HG03095 (cell line): Measurements from ENCODE around the gene KATNAL1.
A peak's percentile ranks its signal among the peaks of the same experiment; 100 is the strongest.

ENCODE experiments used
- ATAC-seq: cut with Tn5 transposase; IDR thresholded peaks from one replicate; pipeline ENCODE4 v1.9.1; 2021; ENCODE audit warnings: moderate library complexity; ENCODE audit not compliant: unreplicated experiment

KATNAL1 gene

GRCh38 chr13:30170569-30170968 is 136.8 kb downstream of the KATNAL1 start:
- no peak for ATAC-seq

- ATAC-seq = no peak
Measured at GRCh38 chr13:30169442-30169841, 137.9 kb downstream of the KATNAL1 start.

GRCh38 chr13:30165796-30166195 is 141.6 kb downstream of the KATNAL1 start:
- ATAC-seq = no peak

- ATAC-seq = no peak
Measured at GRCh38 chr13:30165071-30165470, 142.3 kb downstream of the KATNAL1 start.

GRCh38 chr13:30164146-30164545 is 143.2 kb downstream of the KATNAL1 start:
- no peak for ATAC-seq

- no peak for ATAC-seq
Measured at GRCh38 chr13:30163441-30163840, 143.9 kb downstream of the KATNAL1 start.

GRCh38 chr13:30159446-30159839 is 147.9 kb downstream of the KATNAL1 start:
- ATAC-seq = no peak

GRCh38 chr13:30158774-30159445 is 148.4 kb downstream of the KATNAL1 start:
- ATAC-seq = no peak

- peak; percentile 40 for ATAC-seq
Measured at GRCh38 chr13:30157616-30157993, 149.7 kb downstream of the KATNAL1 start.

GRCh38 chr13:30156826-30157615 is 150.3 kb downstream of the KATNAL1 start:
- ATAC-seq = peak; percentile 9

- no peak for ATAC-seq
Measured at GRCh38 chr13:30156270-30156669, 151.1 kb downstream of the KATNAL1 start.

- ATAC-seq = no peak
Measured at GRCh38 chr13:30154931-30155330, 152.4 kb downstream of the KATNAL1 start.

- no peak for ATAC-seq
Measured at GRCh38 chr13:30154531-30154930, 152.8 kb downstream of the KATNAL1 start.

- no peak for ATAC-seq
Measured at GRCh38 chr13:30153545-30154426, 153.6 kb downstream of the KATNAL1 start.
